GM21515 (cell line): ENCODE results near the gene DEFB113.
"Not testable (repeated sequence)": the region's sequence is repeated elsewhere in the genome, so short reads cannot be mapped to it uniquely, and the experiment has no call there.

ENCODE experiments used
- ATAC-seq: cut with Tn5 transposase; IDR thresholded peaks from one replicate; pipeline ENCODE4 v1.9.1; 2021; ENCODE audit not compliant: unreplicated experiment

DEFB113 gene, protein sequence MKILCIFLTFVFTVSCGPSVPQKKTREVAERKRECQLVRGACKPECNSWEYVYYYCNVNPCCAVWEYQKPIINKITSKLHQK

DNA sequence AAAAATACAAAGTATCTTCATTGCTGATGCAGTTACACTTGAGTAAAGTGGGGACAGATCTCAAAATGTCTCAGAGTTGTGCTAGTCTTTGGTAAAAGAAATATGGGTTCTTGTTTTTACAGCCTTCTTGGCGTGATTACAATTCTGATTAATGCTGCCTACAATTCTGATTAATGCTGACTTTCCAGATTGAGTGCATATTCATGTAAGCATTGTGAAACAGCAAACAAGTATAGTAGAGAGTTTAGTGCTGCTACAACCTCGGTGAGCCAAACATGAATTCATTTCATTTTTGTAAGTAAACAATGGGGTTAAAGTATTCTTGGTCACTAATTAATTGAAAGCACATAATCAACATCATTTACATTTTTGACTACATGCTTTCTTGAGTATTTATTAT, at the start of gene DEFB113:
TSS of gene DEFB113 (minus strand) at position 21 of the 400 bp plus-strand sequence. CDS start at position 21, 0 bp downstream.
- ATAC-seq, result no peak

DNA sequence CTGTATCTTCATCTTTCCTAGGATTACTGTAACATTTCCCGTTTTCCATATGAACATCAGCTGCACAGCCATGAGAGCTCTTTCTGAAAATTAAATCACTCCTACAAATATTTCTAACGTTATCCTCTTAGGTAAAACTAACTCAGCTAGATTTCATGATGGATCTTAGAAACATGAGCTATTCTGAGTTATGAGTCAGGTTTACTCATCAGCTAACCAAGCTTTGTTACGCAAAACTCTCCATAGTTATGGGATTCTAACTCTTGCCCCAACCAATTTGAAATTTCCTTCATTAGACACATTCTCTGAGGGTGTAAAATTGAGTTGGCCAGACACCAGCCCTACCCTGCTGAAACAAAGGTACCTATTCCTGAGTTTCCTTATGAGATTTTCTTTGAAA, 38.4 kb upstream of the DEFB113 start:
- ATAC-seq, result no peak

DNA sequence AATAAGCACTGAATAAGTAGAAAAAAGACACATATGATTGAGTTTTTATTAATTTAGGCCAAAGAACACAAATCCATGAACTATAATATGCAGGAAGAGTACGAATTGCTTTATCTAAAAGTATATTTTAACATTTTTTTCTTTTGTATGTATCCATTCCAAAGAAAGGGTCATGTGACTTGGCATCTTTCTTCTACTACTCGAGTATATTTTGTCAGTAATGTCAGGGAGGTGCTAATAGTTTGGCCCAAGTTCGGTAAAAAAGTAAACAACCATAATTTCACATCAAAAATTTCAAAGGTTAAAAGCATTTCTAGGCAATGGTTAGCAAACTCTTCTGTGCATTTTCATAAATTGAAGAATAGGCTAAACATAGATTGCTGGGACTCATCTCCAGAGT, 33.7 kb upstream of the DEFB113 start:
- no peak for ATAC-seq

DNA sequence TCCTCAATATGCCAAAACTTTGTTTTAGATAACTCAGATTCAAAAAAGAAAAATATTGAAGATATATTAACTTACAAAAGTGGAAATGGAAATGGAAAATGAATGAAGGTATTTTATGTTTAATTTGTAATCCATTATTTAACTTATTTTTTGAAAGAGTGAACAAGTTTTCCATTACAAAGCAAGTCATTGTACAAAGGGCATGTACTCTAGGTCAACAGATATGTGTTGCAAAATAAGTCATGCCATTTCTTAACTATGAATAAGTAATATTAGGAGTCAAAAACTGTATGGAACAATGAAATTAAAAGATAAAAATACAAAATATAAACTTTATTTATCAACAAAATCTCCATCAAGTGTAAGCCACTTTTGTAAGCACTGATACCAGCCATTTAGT, 25.9 kb upstream of the DEFB113 start:
- no peak for ATAC-seq

DNA sequence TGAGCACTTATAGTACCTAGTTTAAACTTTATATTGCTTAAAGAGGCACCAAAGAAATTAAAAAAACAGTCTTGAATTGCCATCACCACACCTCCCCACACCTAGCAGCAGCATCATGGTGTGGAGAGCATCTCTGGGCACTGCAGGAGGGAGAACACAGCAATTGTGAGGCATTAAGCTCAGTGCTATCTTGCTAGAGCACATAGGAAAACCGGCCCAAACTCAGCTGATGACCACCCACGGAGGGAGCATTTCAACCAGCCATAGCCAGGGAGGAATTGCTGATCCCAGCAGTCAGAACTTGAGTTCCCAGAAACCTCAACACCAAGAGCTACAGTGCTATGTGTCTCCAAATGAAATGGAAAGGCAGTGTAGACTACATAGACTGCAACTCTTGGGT, 19.5 kb upstream of the DEFB113 start:
- ATAC-seq, result no peak

DNA sequence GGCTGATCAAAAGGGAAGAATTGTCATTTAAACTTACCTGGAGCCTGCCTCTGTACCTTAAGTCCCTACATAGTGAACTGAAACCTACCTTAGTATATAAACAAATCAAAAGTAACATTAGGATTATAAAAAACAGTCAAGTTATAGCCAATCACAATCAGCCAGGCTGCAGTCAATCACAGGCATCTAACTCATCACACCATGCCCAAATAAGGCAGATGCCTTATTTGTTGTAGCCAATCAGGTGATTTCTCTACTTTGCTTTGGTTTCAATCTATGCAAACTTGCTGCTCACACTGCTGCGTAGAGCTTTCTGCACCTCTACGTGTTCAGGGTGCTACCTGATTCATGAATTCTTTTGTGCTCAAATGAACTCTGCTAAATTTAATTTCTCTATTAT, 18.3 kb upstream of the DEFB113 start:
- no peak for ATAC-seq

DNA sequence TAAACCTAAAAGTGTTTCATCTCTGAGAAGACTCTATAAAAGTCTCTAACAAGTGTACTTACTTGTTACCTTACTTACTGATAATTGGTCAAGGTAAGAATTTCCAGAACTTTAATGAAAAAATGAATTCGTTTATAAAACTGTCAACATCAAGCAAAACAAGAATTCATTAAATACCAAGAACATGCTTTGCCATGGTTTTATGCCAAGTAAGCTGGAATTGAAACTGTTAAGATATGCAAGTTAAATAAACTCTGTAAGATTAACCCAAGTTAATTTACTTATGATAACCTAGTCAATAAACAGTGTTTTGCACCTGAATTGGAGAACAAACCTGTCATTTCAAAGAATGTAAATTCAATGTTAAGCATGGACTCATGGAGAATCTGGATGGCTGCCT, 17.1 kb upstream of the DEFB113 start:
- ATAC-seq, result no peak

DNA sequence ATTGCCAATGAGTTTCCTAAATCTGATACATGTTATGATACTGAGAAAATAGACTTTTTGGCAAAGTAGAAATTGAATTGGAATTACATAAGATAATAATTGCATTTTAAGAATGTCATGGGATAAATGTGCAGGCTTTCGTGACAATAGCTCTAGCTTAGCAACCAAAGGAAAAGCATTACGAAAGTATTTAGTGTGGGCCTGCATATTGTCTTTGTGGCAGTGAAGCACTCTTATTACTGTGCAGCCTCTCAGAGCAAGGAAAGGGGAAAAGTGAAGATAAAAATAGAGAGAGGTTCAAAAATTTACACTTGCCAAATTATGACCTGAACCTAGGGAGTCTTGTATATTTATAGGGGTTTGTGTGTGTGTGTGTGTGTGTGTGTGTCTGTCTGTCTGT, 12.6 kb upstream of the DEFB113 start:
- no peak for ATAC-seq

DNA sequence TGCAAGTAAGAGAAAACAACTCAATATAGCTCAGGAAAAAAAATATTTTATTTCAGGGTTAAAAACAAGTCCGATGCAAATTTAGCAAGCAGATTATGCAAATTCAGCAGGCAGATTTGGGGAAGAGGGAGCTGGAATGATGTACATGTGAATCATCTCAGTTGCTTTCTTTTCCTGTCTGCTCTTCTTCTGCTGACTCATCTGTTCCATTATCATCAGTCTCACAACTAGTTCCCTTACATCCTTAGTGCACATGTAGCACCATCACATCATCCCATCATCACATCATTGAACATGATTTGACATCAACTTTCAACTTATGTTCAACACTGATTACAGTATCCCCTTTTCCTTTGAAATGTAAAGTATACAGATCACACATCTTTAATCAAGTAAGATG, 11.5 kb upstream of the DEFB113 start:
- peak; percentile 51 for ATAC-seq

DNA sequence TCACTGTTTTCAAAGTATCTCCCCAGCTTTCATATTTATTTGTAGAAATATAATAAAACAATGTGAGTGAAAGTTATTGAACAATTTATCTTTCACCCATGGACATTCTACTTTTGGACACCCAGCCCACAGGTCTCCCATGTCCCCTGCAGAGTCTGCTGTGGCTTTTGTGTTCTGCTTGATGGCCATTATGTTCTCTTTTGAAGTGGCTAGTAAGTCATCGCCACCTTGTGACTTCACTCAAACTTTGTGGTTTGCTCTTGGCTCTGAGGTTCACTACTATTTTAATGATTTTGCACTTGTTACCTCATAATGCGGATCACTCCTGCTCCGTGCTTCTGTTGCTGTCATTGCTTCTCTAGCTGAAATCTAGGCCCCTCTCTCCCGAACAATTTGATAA, 10.2 kb upstream of the DEFB113 start:
- no peak for ATAC-seq

DNA sequence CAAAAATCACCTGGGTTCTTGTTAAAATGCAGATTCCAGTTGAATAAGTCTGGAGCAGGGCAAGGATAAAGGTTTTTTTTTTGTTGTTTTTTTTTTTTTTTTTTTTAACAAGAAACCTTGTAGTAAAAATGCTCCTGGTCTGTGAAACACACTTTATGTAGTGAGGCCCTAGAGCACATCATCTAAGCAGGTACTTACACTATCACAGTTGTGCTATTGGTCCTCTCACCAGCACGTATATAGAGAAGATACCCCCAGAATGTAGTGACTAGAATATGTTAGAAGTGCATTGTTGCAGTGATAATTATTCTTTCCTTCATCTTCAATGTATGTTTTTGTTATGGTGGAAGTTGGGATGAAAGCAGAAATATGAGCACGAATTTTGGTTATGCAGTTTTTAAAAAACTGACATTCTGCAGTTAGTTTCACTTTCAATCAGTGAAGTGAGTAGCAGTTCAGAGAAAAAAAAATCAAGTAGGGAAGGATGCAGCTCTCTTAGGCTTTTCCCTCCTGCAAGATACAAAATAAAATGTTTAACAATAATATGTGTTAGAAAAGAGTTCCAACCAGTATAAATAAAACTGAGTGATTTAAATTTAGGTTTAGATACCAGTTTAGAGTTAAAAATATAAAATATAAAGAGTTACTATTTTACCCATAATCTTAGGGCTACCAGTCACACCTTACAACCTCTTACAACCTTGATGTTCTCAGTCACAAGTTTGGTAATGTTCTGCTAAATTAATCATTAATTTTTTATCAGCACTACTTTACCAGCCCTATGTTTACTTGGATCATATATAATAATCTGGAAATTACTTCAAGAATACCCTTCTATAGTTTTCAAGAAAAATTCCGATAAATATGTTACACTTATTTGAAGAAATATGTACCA, 9.2 kb upstream of the DEFB113 start:
- ATAC-seq, result peak; percentile 59

DNA sequence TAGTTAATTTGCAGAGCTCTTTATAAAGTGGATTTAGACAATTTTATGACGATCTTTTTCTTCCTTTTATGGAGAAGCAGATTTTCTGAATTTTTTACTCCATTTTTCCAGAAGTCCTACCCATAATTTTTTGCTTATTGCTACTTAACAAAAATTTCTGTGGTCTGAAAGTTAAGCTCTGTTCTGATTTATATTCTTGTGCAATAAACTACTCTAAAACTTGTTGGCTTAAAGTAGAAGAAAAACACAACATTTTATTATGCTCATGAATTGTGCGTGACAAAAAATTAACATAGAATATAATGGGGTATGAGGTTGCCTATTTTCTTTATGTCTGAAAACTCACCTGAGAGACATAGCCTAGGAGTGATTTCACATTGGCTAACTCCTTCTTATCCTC, 2.6 kb downstream of the DEFB113 start:
- ATAC-seq, result no peak

DNA sequence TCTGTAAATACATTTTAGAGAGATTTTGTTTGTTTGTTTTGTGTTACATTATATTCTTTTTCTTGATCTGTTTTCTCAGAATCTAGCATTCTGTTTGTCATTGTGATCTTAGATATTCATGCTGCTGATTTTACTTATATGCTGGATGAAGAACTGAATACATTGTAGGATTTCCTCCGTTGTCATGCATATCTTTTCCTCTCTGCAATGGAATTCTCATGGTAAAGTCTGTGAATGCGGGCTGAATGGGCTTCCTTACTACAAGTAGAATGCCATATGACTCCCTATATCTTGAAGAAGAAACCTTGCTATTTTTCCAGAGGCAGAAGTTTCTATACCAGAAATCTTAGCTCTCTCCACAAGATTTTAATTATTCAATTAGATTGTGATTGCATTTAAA, 3.1 kb downstream of the DEFB113 start:
- no peak for ATAC-seq

DNA sequence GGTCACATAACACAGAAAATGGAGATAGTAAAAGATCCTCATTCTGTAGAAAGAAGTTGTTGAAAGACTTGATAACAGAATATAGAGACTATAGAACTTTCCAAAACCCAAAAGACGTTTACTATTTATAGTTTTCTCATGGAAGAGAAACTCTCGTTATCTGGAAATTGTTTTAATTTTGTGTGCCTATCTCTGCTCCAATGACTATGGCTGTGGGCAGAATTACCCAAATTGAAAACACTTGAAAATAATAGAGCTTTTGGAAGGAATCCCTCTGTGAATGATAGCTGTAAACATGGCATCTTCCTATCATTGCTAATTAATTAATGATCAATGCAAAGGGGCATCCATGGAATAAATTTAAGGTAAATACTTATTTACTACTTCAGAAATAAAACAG, 5.4 kb downstream of the DEFB113 start, which contains the start of gene DEFB114:
TSS of gene DEFB114 (minus strand) at position 101 of the 400 bp plus-strand sequence. CDS start at position 42, 59 bp downstream.
- ATAC-seq, result no peak

DNA sequence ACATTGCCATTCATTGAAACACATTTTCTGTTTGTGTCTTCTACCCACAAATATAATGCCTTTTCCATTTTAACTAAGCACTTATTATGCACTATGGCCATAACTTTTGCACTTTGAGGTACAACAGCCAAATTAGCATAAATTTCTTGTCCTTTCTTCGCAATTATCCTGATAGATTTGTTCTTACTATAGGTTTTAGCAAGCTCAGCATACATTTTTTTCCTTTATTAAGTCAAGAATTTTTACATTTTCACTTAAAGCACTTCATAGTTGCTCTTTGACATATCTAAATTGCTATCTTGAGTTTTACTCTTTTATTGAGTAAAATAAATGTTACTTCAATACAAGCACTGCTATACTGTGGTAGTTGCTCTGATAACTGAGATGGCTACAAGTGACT, 11.2 kb downstream of the DEFB113 start:
- ATAC-seq, result no peak

DNA sequence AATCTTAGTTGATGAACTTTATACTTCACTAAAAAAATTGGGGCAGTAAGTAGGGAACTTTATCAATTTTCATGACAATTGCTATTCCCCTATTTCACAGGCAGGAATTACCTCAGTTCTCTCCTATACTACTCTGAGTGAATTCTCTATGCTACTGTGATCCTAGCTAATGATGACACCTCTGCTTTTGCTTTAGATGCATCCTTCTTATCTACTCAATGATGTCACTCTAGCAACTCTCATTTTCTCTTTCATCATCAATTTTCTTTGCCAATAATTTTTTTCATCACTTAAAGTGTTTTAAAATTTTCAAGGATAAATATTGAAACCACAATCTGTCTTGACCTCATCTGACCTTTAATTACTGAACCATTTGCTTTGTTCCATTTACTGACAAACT, 13.6 kb downstream of the DEFB113 start:
- ATAC-seq, result no peak

DNA sequence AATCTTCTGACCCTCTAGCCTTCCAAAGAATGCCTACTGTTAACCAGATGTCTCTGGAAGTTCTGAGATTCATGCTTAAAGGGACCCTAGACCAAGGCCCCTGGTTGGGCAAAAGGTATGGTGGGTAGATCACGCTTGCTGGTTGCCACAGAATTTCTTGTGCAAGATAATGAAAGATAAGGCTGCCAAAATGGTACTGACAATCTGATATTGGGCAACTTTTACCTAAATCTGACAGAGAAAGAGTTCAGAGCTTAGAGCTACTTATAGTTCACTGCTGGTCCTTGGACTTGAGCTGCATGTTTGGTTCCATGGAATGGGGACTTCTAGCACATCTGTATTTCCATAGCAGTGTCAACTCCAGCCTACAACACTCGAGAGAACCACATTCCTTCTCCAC, 17.5 kb downstream of the DEFB113 start:
- no peak for ATAC-seq

DNA sequence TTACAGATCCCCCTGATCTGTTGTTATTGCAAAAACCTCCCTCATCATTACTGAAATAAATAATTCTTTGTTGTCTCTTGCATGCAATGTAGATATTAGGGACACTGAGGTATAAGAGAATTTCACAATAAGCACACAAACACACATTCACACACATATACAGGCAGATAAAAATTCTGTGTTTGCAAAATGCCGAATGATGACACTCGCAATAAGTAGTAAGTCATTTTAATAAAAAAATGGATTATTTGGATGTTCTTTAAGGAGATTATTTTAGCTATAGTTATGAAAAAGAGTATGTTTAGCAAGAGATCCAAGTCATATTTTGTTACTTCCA, 19.0 kb downstream of the DEFB113 start:
- no peak for ATAC-seq

DNA sequence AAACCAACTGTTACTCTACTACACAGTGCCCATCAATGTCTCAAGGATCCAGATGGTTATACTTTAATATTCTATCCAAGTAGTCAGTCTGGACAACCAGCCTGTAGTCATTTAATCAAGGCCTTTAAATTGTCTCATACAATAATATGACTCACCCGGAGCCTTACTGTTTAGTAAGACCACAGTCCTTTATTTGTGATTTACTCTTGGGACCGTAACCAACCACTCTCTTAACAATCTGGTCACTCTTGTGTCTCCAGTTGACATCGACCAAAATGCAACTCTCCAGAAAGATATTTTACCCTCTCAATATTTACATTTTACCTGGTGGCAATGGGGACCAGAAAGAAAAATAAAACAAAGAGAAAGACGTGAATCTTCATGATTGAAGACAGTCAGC, 20.4 kb downstream of the DEFB113 start:
- ATAC-seq, result no peak

DNA sequence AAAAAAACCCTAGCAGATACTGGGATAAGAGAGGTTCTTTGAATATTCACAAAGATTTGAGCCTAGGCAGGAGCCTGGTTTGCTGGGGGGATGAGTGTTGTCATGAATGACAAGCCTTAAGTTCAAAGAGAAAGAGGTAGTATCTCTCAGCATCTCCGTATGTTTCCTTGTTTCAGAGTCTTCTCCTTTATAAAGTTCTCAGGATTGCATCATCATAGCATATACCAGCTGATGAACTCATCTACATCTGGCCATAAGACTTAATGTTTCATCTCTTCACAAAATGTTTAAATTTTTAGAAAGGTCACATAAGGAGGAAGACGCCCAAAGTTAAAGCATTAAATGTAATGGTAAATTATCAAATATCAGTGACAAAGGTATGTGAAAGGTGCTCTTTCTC, 22.6 kb downstream of the DEFB113 start:
- no peak for ATAC-seq

DNA sequence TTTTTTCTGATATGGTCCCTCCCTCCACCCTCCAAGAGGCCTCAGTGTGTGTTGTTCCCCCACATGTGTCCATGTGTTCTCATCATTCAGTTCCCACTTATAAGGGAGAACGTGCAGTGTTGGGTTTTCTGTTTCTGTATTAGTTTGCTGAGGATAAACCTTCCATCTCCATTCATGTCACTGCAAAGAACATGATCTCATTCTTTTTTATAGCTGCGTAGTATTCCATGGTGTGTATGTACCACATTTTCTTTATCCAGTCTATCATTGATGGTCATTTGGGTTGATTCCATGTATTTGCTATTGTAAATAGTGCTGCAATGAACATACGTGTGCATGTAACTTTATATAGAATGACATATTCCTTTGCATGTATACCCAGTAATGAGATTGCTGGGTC, 25.4 kb downstream of the DEFB113 start:
- ATAC-seq, result not testable (repeated sequence)

DNA sequence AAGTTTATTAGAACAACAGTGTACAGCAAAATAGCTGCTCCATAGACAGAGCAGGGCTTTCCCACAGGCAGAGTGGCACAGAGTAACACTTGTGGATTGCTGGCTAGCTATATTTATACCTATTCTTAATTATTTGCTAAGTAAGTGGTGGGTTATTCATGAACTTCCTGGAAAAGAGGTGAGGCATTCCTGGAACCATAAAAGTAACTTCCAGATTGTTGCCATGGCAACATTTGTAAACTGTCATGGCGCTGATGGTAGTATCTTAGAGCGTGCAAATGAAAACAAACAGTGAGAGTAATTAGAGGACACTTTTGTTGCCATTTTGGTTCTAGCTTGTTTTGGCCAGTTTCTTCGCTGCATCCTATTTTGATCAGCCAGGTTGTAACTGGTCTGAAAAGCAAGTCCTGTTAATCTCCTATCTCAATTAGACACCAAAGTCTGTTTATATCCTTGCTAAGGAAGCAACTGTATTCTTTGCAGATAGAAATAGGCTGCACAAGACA, 29.4 kb downstream of the DEFB113 start:
- ATAC-seq, result no peak

DNA sequence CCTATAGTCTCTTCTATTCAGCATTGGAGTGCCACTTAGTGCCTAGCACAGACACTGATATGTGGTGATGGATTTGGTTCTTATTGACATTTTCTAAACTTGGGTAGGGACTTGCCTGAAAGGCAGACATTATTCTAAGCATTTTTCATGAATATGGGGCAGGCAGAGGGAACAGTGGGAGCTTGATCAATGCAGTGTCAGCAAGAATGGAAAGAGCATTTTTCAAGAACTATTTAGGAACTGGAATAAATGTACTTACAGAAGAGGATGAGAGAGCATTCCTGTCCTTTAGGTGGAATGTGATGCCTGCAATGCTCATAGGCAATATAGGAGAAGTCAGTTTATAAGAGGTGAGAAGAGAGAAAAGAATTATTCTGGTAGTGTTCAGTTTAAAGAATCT, 31.6 kb downstream of the DEFB113 start:
- no peak for ATAC-seq
